ENCODE data around the gene FAM20B.

FAM20B gene

DNA sequence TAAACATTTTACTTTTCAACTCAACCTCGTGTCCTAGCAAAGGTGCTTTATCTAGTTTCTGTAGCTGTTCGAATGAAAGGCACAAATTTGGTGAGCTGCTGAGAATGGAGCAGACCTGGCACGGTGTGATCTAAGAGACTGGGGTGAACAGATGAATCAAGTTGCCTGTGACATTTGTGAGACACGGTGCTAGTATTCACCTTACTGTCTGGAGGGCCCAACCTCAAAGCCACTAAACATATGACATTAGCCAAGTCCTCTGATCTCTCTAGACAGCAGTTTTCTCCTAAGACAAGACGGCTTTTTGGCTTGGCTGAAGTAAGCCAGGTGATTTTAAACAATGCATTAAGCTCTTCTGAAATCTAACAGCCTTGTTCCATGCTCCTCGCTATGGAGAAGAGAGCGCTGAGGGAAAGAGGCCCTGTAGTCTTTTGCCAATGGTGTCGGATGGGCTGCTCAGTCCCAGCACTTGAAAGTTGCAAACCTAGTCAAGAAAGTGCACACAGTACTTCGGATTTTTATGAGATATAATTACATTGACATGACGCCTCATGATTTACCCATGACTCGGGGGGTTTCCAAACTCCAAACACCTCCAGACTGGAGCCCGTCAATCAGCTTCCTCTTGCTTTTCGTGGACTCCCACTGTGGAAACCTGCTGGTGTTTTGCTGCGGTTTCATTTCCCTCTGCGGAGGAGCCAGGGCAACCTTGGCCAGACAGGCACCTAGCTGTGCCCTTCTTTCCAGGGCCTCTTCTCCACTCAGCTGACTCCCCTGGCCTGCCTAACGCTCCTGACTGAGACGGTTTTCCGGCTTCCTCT lies 55.4 kb downstream of the FAM20B start:
- peak in 1 of 2 experiments; percentile 16 for DNase-seq (ENCODE audit: low read depth in 1 of 2, low spot score in 1 of 2)
- TF ChIP-seq JUND (IDR thresholded peaks at IDR 0.05; ENCODE audit: low read depth): no peak
- in situ Hi-C loops (cut with HindIII; ENCODE audit: low pct_unique_long_range_greater_than_20kb, low sequenced_read_pairs): no loop called here

DNA sequence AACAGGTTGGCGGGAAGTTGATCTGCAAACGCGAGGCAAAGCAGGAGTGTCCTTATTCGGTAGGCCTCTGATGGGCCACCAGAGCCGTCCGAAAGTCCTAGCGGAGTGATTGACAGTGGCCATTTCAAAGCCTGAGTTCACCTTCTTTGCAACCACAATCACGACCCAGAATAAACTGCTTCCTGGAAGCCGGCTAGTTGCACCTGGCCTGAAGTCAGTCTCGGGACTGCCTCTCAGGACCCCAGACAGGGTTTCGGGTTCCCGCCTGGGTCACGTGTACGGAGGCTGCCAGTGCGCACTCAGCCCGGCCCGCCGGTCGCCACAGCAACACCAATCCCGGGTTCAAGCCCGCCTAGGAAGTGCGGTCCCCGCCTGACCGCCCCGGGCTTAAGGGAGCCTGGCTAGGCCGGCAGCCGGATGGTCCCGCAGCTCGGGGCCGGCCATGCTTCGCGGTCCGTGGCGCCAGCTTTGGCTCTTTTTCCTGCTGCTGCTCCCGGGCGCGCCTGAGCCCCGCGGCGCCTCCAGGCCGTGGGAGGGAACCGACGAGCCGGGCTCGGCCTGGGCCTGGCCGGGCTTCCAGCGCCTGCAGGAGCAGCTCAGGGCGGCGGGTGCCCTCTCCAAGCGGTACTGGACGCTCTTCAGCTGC lies 56.1 kb downstream of the FAM20B start, which contains the start of gene TOR3A:
Gene TOR3A, plus strand, starts transcription at position 384 of the 646 bp plus-strand sequence. Its CDS starts 59 bp downstream, at position 443.
- peak; percentile 96 to 99 for DNase-seq (ENCODE audit: low read depth in 1 of 2, low spot score in 1 of 2)
- in situ Hi-C loops (cut with HindIII; ENCODE audit: low pct_unique_long_range_greater_than_20kb, low sequenced_read_pairs): no loop called here
- no peak for TF ChIP-seq JUND (IDR thresholded peaks at IDR 0.05; ENCODE audit: low read depth)

- no peak for TF ChIP-seq JUND (IDR thresholded peaks at IDR 0.05; ENCODE audit: low read depth)
- peak; percentile 35 to 53 for DNase-seq (ENCODE audit: low read depth in 1 of 2, low spot score in 1 of 2)
- in situ Hi-C loops (cut with HindIII; ENCODE audit: low pct_unique_long_range_greater_than_20kb, low sequenced_read_pairs): no loop called here
Observed at GRCh38 chr1:179082333-179082998, 56.8 kb downstream of the FAM20B start.

GRCh38 chr1:179082999-179083335 lies 57.3 kb downstream of the FAM20B start:
- no peak for DNase-seq (ENCODE audit: low read depth in 1 of 2, low spot score in 1 of 2)

GRCh38 chr1:179083533-179083932 lies 57.8 kb downstream of the FAM20B start:
- no peak for TF ChIP-seq JUND (IDR thresholded peaks at IDR 0.05; ENCODE audit: low read depth)
- in situ Hi-C loops (cut with HindIII; ENCODE audit: low pct_unique_long_range_greater_than_20kb, low sequenced_read_pairs): no loop called here
- DNase-seq (ENCODE audit: low read depth in 1 of 2, low spot score in 1 of 2): no peak

More at GRCh38 chr1:179082999-179083335, 57.3 kb downstream of the FAM20B start:
- in situ Hi-C loops (cut with HindIII; ENCODE audit: low pct_unique_long_range_greater_than_20kb, low sequenced_read_pairs): no loop called here
- TF ChIP-seq JUND (IDR thresholded peaks at IDR 0.05; ENCODE audit: low read depth): no peak

DNA sequence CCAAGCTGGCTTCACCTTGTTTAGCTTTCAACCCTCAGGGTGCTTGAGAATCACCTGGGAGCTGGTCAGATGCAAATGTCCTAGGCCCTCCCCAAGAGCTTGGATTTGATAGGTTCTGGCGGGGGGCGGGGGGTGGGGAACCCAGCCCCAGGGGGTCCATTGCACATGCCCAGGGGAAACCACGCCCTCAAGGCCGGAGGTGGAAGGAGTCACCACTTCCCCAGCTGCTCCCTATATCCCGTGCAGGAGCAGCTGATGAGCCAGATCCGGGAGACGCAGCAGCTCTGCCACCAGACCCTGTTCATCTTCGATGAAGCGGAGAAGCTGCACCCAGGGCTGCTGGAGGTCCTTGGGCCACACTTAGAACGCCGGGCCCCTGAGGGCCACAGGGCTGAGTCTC lies 62.0 kb downstream of the FAM20B start:
- DNase-seq (ENCODE audit: low read depth in 1 of 2, low spot score in 1 of 2): no peak
- in situ Hi-C loops (cut with HindIII; ENCODE audit: low pct_unique_long_range_greater_than_20kb, low sequenced_read_pairs): no loop called here
- no peak for TF ChIP-seq JUND (IDR thresholded peaks at IDR 0.05; ENCODE audit: low read depth)

DNA sequence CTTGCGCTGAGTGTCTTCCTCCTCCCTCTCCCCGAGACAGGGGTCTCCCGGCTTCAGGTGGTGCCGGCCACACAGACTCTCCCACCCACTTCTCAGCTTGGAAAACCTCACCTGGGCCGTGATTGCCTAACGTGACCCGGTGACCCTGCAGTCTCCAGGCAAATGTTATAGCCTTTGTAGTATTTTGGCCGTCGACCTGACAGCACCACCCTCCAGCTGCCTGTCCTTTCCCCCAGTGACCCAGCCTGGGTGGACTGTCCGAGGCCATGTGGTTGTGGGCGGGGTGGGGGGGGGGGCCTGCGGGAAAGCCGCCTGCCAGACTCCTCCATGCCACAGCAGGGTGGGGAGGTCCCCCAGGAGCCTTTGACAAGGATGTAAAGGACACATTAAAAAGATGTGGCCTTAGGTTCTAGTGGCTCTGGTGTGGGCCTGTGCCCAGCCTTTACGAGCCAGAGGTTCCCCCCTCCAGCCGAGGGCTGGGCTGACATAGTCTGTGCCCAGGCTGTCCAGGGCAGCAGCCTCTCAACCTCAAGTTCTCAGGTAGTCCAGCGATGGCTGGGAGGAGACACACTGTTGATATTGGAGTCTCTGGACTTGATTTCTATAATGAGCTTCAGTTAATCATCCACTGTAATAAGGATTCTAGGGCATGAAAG lies 64.3 kb downstream of the FAM20B start:
- in situ Hi-C loops (cut with HindIII; ENCODE audit: low pct_unique_long_range_greater_than_20kb, low sequenced_read_pairs): no loop called here
- TF ChIP-seq JUND (IDR thresholded peaks at IDR 0.05; ENCODE audit: low read depth): no peak
- no peak for DNase-seq (ENCODE audit: low read depth in 1 of 2, low spot score in 1 of 2)

DNA sequence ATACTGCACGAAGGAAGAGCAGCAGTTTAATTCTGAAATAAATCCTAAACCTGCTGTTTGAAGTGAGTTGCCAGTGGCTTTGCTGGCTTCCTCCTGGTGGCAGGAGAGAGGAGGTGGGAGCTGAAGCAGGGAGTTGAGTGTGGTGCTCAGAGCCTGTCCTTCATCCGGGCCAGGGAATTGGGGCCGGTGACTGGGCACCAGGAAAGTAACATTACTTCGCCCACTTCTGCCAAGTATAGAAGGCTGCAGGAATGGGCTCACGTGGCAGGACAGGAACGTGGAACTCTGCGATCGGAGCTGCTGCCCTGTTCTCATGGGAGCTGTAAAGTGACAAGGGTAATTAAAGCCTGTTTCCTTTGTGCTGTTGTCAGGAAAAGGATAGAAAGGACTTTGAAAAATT lies 64.8 kb downstream of the FAM20B start:
- no peak for DNase-seq (ENCODE audit: low read depth in 1 of 2, low spot score in 1 of 2)
- in situ Hi-C loops (cut with HindIII; ENCODE audit: low pct_unique_long_range_greater_than_20kb, low sequenced_read_pairs): no loop called here
- TF ChIP-seq JUND (IDR thresholded peaks at IDR 0.05; ENCODE audit: low read depth): no peak

- no peak for TF ChIP-seq JUND (IDR thresholded peaks at IDR 0.05; ENCODE audit: low read depth)
- in situ Hi-C loops (cut with HindIII; ENCODE audit: low pct_unique_long_range_greater_than_20kb, low sequenced_read_pairs): no loop called here
- DNase-seq (ENCODE audit: low read depth in 1 of 2, low spot score in 1 of 2): no peak
Observed at GRCh38 chr1:179090923-179091322, 65.2 kb downstream of the FAM20B start.

GRCh38 chr1:179091691-179092165 lies 66.0 kb downstream of the FAM20B start:
- in situ Hi-C loops (cut with HindIII; ENCODE audit: low pct_unique_long_range_greater_than_20kb, low sequenced_read_pairs): no loop called here
- DNase-seq (ENCODE audit: low read depth in 1 of 2, low spot score in 1 of 2): peak in 1 of 2 experiments; percentile 24
- no peak for TF ChIP-seq JUND (IDR thresholded peaks at IDR 0.05; ENCODE audit: low read depth)

DNA sequence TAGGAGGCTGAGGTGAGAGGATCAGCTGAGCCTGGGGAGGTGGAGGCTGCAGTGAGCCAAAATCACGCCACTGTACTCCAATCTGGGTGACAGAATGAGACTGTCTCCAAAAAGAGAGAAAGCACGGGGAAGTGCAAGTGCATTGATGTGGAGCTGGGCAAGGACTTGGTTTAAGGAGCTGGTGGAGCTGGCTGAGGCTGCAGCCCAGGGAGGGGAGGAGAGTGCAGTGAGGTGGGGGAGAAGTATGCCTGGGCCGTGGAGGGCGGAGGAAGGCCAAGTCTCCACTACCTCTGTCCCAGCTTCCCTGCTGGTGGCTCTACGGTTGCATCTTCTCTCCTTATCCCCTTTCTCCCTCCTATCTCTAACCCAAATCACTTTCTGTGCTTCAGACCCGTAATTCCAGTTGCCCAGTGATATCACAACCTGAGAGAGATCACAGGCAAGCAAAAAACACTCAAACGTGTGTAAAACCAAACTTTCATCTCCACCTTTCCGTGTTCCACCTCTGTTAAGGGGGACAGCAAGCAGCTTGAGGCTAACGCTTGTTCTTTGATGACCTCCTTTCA lies 67.3 kb downstream of the FAM20B start:
- no peak for DNase-seq (ENCODE audit: low read depth in 1 of 2, low spot score in 1 of 2)
- in situ Hi-C loops (cut with HindIII; ENCODE audit: low pct_unique_long_range_greater_than_20kb, low sequenced_read_pairs): no loop called here

DNA sequence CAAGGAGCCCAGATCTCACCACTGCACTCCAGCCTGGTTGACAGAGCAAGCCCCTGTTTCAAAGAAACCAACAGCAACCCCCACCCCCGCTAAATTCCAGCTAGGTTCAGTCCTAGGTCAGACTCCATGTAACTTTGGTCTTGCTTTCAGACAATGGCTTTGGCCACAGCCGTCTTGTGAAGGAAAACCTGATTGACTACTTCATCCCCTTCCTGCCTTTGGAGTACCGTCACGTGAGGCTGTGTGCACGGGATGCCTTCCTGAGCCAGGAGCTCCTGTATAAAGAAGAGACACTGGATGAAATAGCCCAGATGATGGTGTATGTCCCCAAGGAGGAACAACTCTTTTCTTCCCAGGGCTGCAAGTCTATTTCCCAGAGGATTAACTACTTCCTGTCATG lies 69.1 kb downstream of the FAM20B start:
- DNase-seq (ENCODE audit: low read depth in 1 of 2, low spot score in 1 of 2): peak in 1 of 2 experiments; percentile 78
- TF ChIP-seq JUND (IDR thresholded peaks at IDR 0.05; ENCODE audit: low read depth): no peak
- in situ Hi-C loops (cut with HindIII; ENCODE audit: low pct_unique_long_range_greater_than_20kb, low sequenced_read_pairs): no loop called here

More for the DNA sequence above, 67.3 kb downstream of the FAM20B start:
- no peak for TF ChIP-seq JUND (IDR thresholded peaks at IDR 0.05; ENCODE audit: low read depth)

All from T47D (cell line).